GM20000 (cell line): Measurements from ENCODE around the gene CAP2.

Experiments
- DNase-seq: peaks from one replicate; pipeline ENCODE4 v3.0.0; 2012; ENCODE audit warnings: low spot score
- TF ChIP-seq, protein P1 (sequence below): IDR thresholded peaks from 2 replicates; pipeline ENCODE4 v1.5.1; 2012; ENCODE audit warnings: mild to moderate bottlenecking, control low read depth; ENCODE audit errors: extremely low read depth, missing control alignments

CAP2 gene

DNA sequence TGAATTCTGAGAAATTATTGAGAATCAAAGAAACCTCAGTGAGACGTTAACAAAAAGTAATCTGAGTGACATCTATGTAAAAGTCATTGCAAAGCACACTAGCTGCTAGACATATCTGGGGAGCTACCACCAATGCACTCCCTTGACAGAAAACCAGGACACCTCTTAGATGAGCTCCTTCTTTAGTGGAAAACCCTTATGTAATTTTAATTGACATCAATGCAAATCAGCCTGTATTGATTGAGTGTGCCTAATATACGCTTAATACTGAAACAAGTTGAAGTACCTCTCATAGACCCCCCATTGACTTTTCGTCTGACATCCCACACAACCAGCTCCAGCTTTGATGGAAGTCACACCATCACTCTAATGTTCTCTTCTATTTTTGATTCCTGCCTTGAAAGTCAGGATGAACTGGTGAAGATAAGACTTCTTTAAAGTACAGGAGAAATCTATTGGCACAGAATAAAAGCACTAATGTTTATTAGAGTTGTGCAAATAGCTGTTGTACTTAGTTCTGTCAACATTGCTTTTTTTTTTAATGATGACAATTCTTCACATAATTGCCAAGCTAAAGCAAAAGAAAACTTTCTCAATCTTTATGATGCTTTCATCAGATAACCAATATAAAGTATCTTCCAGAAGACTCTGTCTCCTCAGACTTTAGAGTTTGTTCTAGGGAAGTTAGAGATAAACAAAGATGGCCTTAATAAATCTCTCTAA lies 108.7 kb downstream of the CAP2 start:
- no peak for DNase-seq
- TF ChIP-seq, protein P1, sequence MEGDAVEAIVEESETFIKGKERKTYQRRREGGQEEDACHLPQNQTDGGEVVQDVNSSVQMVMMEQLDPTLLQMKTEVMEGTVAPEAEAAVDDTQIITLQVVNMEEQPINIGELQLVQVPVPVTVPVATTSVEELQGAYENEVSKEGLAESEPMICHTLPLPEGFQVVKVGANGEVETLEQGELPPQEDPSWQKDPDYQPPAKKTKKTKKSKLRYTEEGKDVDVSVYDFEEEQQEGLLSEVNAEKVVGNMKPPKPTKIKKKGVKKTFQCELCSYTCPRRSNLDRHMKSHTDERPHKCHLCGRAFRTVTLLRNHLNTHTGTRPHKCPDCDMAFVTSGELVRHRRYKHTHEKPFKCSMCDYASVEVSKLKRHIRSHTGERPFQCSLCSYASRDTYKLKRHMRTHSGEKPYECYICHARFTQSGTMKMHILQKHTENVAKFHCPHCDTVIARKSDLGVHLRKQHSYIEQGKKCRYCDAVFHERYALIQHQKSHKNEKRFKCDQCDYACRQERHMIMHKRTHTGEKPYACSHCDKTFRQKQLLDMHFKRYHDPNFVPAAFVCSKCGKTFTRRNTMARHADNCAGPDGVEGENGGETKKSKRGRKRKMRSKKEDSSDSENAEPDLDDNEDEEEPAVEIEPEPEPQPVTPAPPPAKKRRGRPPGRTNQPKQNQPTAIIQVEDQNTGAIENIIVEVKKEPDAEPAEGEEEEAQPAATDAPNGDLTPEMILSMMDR, result no peak

DNA sequence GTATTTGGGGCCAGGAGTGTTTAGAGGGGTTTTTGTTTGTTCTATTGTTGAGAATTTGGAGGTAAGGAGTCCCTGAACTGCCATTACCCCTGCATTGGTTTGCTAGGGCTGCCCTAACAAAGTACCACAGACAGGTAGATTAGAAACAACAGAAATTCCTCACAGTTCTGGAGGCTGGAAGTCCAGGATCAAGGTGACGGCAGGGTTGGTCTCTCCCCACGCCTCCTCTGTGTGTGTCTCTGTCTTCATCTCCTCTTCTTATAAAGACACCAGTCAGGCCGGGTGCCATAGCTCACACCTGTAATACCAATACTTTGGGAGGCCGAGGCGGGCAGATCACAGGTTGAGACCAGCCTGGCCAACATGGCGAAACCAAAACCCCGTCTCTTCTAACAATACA lies 109.7 kb downstream of the CAP2 start:
- DNase-seq, result no peak
- TF ChIP-seq, protein P1, result no peak

DNA sequence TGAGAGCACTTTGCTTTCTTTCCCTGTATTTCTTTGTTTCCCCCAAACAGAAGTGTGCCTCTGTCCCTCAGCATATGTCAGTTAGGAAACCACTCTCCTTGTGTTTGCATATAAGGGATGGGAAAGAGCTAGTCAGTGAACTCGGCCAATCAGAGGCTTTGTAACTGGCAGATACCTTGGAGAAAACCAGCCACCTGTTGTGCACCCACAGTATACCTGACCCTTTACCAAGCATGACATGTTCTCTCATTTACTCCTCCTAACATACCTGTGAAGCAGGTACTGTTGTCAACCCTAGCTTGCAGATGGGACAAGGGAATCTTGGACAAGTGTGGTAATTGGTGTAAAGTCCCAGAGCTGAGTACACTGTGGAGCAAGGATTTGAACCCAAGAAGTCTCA lies 110.6 kb downstream of the CAP2 start:
- DNase-seq, result no peak
- TF ChIP-seq, protein P1, result no peak

DNA sequence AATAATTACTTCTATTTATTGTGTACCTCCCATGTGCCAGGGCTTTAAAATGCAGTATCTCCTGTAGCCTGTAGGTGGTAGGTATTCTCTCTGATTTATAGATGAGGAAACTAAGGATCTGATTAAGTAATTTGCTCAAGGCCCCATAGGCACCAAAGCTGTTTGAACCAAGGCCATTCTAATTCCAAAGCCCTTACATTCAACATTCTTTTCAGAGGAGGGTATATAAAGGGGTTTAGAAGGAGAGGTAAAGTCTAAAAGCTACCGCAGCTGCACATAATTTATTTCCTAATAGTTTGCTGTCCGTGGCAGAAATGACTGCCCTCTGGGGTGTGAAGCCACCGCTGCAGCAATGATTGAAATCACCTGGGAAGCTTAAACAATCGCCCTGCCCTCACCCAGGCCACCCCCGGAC lies 111.7 kb downstream of the CAP2 start:
- TF ChIP-seq, protein P1, result no peak
- no peak for DNase-seq

DNA sequence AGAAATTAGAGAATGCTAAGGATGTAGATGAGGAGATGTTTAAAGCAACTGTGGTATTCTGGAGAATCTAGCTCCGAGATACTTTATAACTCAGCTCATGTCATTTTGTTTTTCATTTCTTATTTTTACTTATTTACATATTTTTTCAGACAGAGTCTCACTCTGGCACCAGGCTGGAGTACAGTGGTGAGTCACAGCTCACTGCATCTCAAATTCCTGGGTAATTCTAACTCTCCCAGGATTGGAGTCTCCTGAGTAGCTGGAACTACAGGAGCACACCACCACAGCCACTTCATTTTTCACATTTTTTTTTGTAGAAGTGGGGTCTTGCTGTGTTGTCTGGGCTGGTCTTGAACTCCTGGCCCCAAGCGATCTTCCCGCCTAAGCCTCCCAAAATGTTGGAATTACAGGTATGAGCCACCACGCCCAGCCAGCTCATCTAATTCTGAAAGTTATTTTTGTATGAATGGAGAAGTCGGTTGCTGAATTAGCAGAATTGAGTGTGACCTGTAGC lies 112.4 kb downstream of the CAP2 start:
- TF ChIP-seq, protein P1, result no peak
- no peak for DNase-seq

DNA sequence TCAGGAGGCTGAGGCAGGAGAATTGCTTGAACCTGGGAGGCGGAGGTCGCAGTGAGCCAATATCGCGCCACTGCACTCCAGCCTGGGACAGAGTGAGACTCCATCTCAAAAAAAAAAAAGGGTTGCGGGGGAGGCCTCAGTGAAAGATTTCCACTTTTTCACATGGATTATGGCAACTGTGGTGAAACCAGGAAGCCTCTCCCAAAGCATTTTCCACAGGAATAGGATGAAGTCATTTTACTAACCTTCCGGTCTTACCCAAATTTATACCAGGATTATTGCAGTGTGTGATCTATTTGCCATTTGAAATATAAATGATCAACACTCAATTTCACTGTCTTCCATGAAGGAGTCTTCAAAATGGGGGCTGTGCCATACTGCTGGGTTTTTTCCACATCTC lies 113.1 kb downstream of the CAP2 start:
- no peak for DNase-seq

DNA sequence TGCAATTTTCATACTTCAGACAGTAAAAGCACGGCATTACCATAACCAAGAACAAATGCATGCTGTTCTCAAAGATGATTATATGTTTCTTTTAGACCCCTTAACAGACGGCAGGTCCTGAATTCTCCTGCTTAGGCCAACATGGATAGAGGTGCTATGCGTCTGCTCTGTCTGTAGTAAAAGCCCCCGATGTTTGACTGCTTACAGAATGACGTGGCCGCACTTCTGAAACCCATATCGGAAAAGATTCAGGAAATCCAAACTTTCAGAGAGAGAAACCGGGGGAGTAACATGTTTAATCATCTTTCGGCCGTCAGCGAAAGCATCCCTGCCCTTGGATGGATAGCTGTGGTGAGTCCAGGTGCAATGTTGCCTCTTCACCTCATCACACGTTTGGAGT lies 113.6 kb downstream of the CAP2 start:
- no peak for DNase-seq
- TF ChIP-seq, protein P1, result no peak

More for the DNA sequence above, 113.1 kb downstream of the CAP2 start:
- TF ChIP-seq, protein P1, result no peak
